ENCODE data around the gene TAS2R16. TPM values are rescaled to one million over a fixed set of nuclear protein-coding genes. Genes with fewer than 3 reads are reported as not detected.

The TAS2R16 gene
- total and polyA plus RNA-seq, 2 donors (not counting 1 experiment from before 2014, with no cell fraction given) = not detected

DNA sequence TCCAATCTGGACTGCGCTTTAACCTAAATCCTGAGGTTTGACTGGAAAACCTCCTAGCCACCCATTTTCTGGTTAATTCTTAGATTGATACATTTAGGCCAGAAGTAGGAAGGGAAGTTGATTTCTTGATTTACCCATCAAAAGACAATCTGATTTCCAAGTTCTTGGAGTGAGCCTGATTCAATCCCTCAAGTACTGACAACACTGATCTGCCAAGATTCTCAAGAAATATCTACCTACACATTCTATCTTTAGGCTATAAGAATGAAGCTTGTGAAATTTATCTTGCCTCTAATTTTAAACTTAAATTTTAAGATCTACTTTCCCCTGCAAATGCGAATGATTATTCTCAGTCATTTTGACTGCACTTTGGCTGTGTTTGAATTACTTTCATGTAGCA is 5.9 kb downstream of the TAS2R16 start:
- no peaks in the 10 kb centered on the region for H4K20me1 ChIP-seq (ENCODE audit: control insufficient read depth, extremely low read depth, insufficient read depth, low read length)
- H3K4me1 ChIP-seq (ENCODE audit: control insufficient read depth, extremely low read depth, insufficient read depth, low read length) = no peaks in the 10 kb centered on the region
- H3K4me2 ChIP-seq (ENCODE audit: extremely low read depth, insufficient read depth, low read length) = no peak overlapping the region
- no peak for DNase-seq (ENCODE audit: low read depth in 2 of 2)
- no peak overlapping the region for H3K9ac ChIP-seq (ENCODE audit: insufficient read depth, low read length)
- H3K4me3 ChIP-seq (replicated peaks in 1 of 4; ENCODE audit: control extremely low read depth in 1 of 4, insufficient read depth in 1 of 4, low read depth in 3 of 4, low read length in 4 of 4) = no peak overlapping the region
- no peak overlapping the region for H2AFZ ChIP-seq (ENCODE audit: low read length)
- TF ChIP-seq, protein P1, sequence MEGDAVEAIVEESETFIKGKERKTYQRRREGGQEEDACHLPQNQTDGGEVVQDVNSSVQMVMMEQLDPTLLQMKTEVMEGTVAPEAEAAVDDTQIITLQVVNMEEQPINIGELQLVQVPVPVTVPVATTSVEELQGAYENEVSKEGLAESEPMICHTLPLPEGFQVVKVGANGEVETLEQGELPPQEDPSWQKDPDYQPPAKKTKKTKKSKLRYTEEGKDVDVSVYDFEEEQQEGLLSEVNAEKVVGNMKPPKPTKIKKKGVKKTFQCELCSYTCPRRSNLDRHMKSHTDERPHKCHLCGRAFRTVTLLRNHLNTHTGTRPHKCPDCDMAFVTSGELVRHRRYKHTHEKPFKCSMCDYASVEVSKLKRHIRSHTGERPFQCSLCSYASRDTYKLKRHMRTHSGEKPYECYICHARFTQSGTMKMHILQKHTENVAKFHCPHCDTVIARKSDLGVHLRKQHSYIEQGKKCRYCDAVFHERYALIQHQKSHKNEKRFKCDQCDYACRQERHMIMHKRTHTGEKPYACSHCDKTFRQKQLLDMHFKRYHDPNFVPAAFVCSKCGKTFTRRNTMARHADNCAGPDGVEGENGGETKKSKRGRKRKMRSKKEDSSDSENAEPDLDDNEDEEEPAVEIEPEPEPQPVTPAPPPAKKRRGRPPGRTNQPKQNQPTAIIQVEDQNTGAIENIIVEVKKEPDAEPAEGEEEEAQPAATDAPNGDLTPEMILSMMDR (conservative IDR thresholded peaks at IDR 0.05 in 1 of 2, IDR thresholded peaks at IDR 0.05 in 1 of 2; ENCODE audit: low read depth in 1 of 2, low read length in 2 of 2) = no peak
- TF ChIP-seq EZH2 (IDR thresholded peaks at IDR 0.05; ENCODE audit: low read length, missing control alignments) = no peak
- no peaks in the 10 kb centered on the region for H3K9me3 ChIP-seq (ENCODE audit: control insufficient read depth, insufficient read depth, low read depth, low read length)
- no peaks in the 10 kb centered on the region for H3K27me3 ChIP-seq (ENCODE audit: control insufficient read depth, insufficient read depth, low read length)
- no peaks in the 10 kb centered on the region for H3K79me2 ChIP-seq (ENCODE audit: control insufficient read depth, insufficient read depth, low read length)
- H3K36me3 ChIP-seq (ENCODE audit: control insufficient read depth, insufficient read depth, low read length) = no peaks in the 10 kb centered on the region
- H3K27ac ChIP-seq (ENCODE audit: insufficient read depth, low read length) = no peak overlapping the region

DNA sequence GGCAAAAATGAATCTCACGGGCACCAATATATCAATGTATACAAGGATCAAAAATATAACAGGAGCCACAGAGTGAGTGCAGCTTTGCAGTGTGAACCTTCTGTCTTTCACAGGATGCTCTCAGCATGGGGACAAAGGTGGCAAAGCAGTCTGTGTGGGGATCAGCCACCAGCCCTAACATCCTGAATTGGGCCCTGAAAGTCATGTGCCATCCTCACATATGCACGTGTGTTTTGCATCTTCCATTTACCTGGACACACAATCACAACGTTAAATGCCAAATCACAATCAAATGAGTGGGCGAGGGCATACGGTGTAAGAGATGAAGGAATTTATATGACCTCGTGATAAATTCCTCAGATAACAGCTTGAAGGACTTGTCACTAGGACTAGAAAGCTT is 6.5 kb downstream of the TAS2R16 start:
- H3K36me3 ChIP-seq (ENCODE audit: control insufficient read depth, insufficient read depth, low read length) = no peaks in the 10 kb centered on the region
- no peak for DNase-seq (ENCODE audit: low read depth in 2 of 2)
- no peak overlapping the region for H3K4me3 ChIP-seq (replicated peaks in 1 of 4; ENCODE audit: control extremely low read depth in 1 of 4, insufficient read depth in 1 of 4, low read depth in 3 of 4, low read length in 4 of 4)
- H3K4me1 ChIP-seq (ENCODE audit: control insufficient read depth, extremely low read depth, insufficient read depth, low read length) = no peaks in the 10 kb centered on the region
- H3K27ac ChIP-seq (ENCODE audit: insufficient read depth, low read length) = no peak overlapping the region
- TF ChIP-seq, protein P1 (conservative IDR thresholded peaks at IDR 0.05 in 1 of 2, IDR thresholded peaks at IDR 0.05 in 1 of 2; ENCODE audit: low read depth in 1 of 2, low read length in 2 of 2) = no peak
- TF ChIP-seq EZH2 (IDR thresholded peaks at IDR 0.05; ENCODE audit: low read length, missing control alignments) = no peak
- no peak overlapping the region for H3K4me2 ChIP-seq (ENCODE audit: extremely low read depth, insufficient read depth, low read length)
- H4K20me1 ChIP-seq (ENCODE audit: control insufficient read depth, extremely low read depth, insufficient read depth, low read length) = no peaks in the 10 kb centered on the region
- no peak overlapping the region for H2AFZ ChIP-seq (ENCODE audit: low read length)
- no peaks in the 10 kb centered on the region for H3K79me2 ChIP-seq (ENCODE audit: control insufficient read depth, insufficient read depth, low read length)
- no peaks in the 10 kb centered on the region for H3K27me3 ChIP-seq (ENCODE audit: control insufficient read depth, insufficient read depth, low read length)
- H3K9ac ChIP-seq (ENCODE audit: insufficient read depth, low read length) = no peak overlapping the region
- no peaks in the 10 kb centered on the region for H3K9me3 ChIP-seq (ENCODE audit: control insufficient read depth, insufficient read depth, low read depth, low read length)

DNA sequence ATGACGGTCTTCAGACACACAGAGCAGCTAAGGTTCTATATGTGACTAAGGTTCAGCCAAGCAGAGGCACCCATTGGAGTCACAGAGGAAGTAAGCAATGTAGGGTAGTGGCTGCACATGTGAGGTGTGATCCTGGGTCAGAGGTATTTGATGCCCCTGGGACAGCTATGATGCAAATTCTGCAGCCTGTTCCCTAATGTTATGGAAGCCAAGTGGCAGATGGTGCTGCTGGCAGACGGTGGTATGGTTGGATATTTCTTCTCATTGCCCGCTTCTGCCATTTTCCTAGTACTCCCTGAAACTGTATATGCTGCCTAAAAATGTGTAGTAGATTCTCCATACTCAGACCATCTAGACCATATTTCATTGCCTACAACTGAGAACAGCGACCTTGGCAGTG is 7.2 kb downstream of the TAS2R16 start:
- H3K36me3 ChIP-seq (ENCODE audit: control insufficient read depth, insufficient read depth, low read length) = no peaks in the 10 kb centered on the region
- H4K20me1 ChIP-seq (ENCODE audit: control insufficient read depth, extremely low read depth, insufficient read depth, low read length) = no peaks in the 10 kb centered on the region
- H3K4me3 ChIP-seq (replicated peaks in 1 of 4; ENCODE audit: control extremely low read depth in 1 of 4, insufficient read depth in 1 of 4, low read depth in 3 of 4, low read length in 4 of 4) = no peak overlapping the region
- no peak overlapping the region for H3K27ac ChIP-seq (ENCODE audit: insufficient read depth, low read length)
- H3K79me2 ChIP-seq (ENCODE audit: control insufficient read depth, insufficient read depth, low read length) = no peaks in the 10 kb centered on the region
- DNase-seq (ENCODE audit: low read depth in 2 of 2) = no peak
- no peak overlapping the region for H2AFZ ChIP-seq (ENCODE audit: low read length)
- H3K27me3 ChIP-seq (ENCODE audit: control insufficient read depth, insufficient read depth, low read length) = no peaks in the 10 kb centered on the region
- no peak for TF ChIP-seq EZH2 (IDR thresholded peaks at IDR 0.05; ENCODE audit: low read length, missing control alignments)
- no peak overlapping the region for H3K9ac ChIP-seq (ENCODE audit: insufficient read depth, low read length)
- no peak overlapping the region for H3K4me2 ChIP-seq (ENCODE audit: extremely low read depth, insufficient read depth, low read length)
- no peaks in the 10 kb centered on the region for H3K4me1 ChIP-seq (ENCODE audit: control insufficient read depth, extremely low read depth, insufficient read depth, low read length)
- H3K9me3 ChIP-seq (ENCODE audit: control insufficient read depth, insufficient read depth, low read depth, low read length) = no peaks in the 10 kb centered on the region
